AG09319 (cell line): ENCODE results near the gene SMC3.
A peak's percentile ranks its signal among the peaks of the same experiment; 100 is the strongest.

ENCODE experiments used
- DNase-seq: peaks from one replicate; pipeline ENCODE4 v3.0.0-alpha.2; 2010; ENCODE audit warnings: low read depth; ENCODE audit errors: extremely low read depth
- TF ChIP-seq, protein P1 (sequence below): IDR thresholded peaks from 2 replicates; pipeline ENCODE4 v1.5.1; 2011; ENCODE audit warnings: low read depth, mild to moderate bottlenecking, inconsistent platforms, low read length, moderate library complexity

Gene SMC3

DNA sequence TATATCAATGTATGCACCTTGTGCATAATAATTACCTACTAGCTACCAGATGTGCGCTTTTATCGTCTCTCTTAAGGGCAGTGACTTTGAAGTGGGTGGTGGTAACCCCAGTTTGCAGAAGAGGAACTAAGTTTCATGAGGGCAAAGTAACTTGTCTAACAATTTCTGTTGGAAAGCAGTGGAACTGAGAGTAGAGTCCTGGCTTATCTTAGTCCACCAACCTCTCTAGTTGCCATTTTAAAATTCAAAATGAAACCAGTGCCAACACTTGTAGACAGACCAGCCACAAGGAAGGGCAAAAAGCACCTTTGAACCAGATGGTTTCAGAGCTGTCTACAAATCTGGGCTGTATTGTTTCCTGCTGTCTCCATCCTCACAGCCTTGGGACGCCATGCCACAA, 44.6 kb downstream of the SMC3 start:
- TF ChIP-seq, protein P1, sequence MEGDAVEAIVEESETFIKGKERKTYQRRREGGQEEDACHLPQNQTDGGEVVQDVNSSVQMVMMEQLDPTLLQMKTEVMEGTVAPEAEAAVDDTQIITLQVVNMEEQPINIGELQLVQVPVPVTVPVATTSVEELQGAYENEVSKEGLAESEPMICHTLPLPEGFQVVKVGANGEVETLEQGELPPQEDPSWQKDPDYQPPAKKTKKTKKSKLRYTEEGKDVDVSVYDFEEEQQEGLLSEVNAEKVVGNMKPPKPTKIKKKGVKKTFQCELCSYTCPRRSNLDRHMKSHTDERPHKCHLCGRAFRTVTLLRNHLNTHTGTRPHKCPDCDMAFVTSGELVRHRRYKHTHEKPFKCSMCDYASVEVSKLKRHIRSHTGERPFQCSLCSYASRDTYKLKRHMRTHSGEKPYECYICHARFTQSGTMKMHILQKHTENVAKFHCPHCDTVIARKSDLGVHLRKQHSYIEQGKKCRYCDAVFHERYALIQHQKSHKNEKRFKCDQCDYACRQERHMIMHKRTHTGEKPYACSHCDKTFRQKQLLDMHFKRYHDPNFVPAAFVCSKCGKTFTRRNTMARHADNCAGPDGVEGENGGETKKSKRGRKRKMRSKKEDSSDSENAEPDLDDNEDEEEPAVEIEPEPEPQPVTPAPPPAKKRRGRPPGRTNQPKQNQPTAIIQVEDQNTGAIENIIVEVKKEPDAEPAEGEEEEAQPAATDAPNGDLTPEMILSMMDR, result no peak
- DNase-seq, result no peak

DNA sequence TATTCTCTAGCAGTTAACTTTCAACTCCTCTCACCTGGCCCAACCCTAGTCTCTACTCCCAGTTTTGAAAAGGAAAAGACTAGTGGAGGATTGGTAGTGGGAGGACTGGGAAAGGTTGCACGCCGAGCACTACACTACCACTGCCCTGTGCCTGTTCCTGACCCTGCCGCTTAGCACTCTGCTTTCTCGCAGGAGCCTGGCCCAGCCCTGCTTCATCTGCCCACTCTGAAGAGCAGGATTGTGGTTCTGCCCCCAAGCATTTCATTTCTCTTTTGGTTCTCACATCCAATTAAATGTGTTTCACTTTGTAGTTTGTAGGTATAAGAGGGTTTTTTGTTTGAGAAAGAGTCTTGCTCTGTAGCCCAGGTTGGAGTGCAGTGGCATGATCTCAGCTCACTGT, 45.1 kb downstream of the SMC3 start:
- no peak for DNase-seq
- TF ChIP-seq, protein P1, result no peak

DNA sequence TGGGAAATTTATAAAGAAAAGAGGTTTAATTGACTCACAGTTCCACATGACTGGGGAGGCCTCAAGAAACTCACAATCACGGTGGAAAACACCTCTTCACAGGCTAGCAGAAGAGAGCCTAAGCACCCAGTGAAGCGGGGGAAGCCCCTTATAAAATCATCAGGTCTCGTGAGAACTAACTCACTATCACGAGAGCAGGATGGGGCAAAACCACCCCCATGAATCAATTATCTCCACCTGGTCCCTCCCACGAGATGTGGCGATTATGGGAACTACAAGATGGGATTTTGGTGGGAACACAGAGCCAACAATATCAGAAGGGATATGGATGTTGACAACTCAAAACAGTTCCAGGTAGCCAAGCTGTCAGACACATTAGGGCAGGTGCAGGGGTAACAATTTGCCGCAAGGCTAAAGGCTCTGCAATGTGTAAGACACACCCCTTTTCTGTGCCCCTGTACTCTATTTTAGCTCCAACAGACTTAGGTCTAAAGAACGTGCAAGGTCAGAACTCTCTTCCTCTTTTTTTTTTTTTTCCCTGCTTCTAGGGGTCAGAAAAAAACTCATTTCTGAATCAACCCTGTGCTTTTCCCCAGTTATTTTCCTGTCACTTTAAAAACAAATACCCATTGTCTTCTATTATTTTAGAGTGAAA, 46.0 kb downstream of the SMC3 start:
- no peak for DNase-seq
- TF ChIP-seq, protein P1, result no peak

DNA sequence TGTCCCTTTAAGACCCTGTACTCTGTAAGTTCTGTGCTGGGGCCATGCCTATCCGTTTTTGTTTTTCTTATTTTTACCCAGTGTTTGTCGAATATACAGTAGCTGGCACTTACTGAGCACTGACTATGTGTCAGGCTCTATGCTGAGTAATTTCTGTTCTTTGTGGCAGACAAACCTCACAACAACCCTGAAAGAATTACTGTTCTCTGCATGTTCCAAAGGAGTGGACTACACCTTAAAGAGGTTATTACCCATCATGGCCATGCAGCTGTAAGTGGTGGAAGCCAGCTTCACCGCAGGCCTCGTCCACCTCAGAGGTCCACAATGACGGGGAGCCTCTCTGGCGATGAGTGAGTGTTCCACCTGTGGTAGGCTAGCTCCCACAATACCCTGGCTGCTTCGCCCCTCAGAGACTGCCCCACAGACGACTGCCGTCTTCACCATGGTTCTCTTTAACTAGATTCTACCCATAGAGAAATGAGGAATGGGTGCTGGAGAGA, 46.6 kb downstream of the SMC3 start:
- DNase-seq, result no peak
- TF ChIP-seq, protein P1, result no peak

DNA sequence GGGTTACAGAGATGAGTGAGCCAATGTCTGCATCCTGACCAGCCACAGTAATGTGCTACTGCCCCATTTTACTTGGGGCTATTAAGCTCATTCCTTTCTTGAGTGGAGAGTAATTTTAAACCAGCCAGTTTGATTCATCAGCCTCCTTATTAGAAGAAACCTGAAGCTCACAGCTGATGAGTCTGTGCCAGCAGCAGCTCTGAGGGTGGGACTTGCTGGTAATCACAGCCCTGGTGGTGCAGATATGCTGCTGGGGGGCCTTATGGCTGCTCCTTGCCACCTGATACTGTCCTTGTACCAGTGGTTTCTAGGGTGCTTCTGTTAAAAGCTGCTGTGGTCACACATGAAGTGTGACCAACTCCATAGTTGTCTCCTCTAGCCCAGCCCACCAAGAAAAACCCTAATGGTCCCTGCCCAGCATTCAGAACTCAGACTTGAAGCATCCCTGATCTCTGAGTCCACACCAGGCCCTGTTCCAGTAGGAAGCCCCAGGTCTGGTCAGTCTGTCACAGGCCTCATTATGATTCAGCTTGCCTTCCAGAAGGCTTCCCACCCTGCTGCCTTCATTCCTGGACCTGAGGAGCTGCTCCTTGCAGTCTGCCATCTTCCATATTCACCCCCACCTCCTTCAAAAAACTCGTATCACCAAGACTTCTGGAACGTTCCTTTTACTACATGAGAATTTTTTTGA, 47.7 kb downstream of the SMC3 start:
- peak; percentile 7 for DNase-seq

DNA sequence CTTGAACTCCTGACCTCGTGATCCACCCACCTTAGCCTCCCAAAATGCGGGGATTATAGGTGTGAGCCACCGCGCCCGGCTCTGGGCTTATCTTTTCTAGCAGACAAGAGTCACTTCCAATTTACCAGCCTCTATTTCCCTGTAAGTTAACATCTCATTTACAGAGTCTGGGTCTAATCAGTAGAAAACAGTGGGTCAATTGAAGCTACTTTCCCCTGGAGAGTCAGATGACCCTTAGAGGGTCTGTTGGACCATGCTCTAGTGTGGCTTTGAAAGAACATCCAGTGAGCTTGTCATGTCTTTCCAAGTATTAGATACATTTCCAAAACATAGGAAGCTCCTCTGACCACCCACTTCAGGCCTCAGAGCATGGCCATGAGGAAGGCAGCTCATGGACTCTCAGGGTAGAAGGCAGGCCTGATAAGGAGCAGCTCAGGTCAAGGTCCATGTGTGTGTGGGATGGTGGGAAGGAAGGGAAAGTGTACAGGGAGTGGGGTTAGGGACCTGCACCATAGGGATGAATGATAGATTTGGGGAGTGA, 49.1 kb downstream of the SMC3 start:
- TF ChIP-seq, protein P1, result no peak

More for the DNA sequence above, 47.7 kb downstream of the SMC3 start:
- TF ChIP-seq, protein P1, result no peak

DNA sequence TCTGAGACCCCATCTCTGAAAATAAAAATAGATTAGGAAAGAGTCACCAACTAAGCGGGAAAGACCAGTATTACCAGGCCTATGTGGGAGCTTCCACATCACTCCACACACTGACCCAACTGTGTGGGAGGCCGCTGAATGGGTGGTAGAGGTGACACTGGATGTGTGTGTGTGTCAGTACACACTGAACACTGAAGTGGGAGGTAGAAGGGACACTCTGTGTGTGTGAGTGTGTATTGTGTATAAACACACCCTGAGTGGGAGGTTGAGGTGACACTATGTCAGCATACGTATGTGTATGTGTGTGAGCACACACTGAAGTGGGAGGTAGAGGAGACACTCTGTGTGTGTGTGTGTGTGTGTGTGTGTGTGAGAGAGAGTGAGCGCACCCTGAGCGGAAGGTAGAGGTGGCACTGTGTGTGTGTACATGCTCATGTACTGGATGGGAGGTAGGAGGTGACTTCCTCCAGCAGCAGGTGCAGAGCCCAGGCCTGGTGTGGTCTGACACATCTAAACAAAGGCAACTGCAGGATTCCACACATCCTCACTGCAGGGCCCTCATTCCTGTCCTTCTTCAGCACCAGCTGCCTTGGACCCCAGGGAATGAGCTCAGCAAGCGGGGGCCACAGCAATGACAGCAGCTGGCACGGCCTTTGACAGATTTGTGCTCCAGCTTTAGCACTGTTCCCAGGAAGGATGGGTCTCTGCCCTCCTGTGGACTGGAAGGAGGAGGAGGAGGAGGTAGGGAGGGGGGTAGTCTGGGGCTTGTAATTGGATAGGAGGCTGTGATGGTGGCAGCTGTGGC, 50.1 kb downstream of the SMC3 start:
- no peak for DNase-seq
- TF ChIP-seq, protein P1, result no peak

More for the DNA sequence above, 49.1 kb downstream of the SMC3 start:
- DNase-seq, result no peak
